ENCODE data around the gene HRK. TPM values are rescaled to one million over a fixed set of nuclear protein-coding genes. Genes with fewer than 3 reads are reported as not detected.

HRK gene
- total and polyA plus RNA-seq, 9 of the 15 experiments (the other 6 are each of a cell fraction or from before 2014, with no cell fraction given) = 0.01 to 0.05 (median 0.04) TPM; not detected in 6

GRCh38 chr12:116880817-116881324 is 370 bp downstream of the HRK start (continued):
- TF ChIP-seq, protein P1, sequence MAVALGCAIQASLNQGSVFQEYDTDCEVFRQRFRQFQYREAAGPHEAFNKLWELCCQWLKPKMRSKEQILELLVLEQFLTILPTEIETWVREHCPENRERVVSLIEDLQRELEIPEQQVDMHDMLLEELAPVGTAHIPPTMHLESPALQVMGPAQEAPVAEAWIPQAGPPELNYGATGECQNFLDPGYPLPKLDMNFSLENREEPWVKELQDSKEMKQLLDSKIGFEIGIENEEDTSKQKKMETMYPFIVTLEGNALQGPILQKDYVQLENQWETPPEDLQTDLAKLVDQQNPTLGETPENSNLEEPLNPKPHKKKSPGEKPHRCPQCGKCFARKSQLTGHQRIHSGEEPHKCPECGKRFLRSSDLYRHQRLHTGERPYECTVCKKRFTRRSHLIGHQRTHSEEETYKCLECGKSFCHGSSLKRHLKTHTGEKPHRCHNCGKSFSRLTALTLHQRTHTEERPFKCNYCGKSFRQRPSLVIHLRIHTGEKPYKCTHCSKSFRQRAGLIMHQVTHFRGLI (CRISPR knock-in tag; IDR thresholded peaks at IDR 0.05) = no peak
- TF ChIP-seq PHF8 (IDR thresholded peaks at IDR 0.05; ENCODE audit: borderline replicate concordance, low read length) = peak; percentile 30; the same call in 1 of the 2 replicates
- peak; percentile 63 for TF ChIP-seq MYC (IDR thresholded peaks at IDR 0.05; ENCODE audit: low read depth, low read length)
- TF ChIP-seq MYC (CRISPR knock-in tag; IDR thresholded peaks at IDR 0.05; ENCODE audit: borderline replicate concordance, low read depth) = no peak
- TF ChIP-seq ZBTB11 (CRISPR knock-in tag; IDR thresholded peaks at IDR 0.05) = no peak
- TF ChIP-seq ESRRB (CRISPR knock-in tag; IDR thresholded peaks at IDR 0.05; ENCODE audit: borderline replicate concordance) = no peak
- TF ChIP-seq, protein P2, sequence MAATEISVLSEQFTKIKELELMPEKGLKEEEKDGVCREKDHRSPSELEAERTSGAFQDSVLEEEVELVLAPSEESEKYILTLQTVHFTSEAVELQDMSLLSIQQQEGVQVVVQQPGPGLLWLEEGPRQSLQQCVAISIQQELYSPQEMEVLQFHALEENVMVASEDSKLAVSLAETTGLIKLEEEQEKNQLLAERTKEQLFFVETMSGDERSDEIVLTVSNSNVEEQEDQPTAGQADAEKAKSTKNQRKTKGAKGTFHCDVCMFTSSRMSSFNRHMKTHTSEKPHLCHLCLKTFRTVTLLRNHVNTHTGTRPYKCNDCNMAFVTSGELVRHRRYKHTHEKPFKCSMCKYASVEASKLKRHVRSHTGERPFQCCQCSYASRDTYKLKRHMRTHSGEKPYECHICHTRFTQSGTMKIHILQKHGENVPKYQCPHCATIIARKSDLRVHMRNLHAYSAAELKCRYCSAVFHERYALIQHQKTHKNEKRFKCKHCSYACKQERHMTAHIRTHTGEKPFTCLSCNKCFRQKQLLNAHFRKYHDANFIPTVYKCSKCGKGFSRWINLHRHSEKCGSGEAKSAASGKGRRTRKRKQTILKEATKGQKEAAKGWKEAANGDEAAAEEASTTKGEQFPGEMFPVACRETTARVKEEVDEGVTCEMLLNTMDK (IDR thresholded peaks at IDR 0.05; ENCODE audit: borderline replicate concordance, insufficient read depth, low read depth, low read length, poor library complexity, severe bottlenecking) = peak; percentile 67
- TF ChIP-seq, protein P3, sequence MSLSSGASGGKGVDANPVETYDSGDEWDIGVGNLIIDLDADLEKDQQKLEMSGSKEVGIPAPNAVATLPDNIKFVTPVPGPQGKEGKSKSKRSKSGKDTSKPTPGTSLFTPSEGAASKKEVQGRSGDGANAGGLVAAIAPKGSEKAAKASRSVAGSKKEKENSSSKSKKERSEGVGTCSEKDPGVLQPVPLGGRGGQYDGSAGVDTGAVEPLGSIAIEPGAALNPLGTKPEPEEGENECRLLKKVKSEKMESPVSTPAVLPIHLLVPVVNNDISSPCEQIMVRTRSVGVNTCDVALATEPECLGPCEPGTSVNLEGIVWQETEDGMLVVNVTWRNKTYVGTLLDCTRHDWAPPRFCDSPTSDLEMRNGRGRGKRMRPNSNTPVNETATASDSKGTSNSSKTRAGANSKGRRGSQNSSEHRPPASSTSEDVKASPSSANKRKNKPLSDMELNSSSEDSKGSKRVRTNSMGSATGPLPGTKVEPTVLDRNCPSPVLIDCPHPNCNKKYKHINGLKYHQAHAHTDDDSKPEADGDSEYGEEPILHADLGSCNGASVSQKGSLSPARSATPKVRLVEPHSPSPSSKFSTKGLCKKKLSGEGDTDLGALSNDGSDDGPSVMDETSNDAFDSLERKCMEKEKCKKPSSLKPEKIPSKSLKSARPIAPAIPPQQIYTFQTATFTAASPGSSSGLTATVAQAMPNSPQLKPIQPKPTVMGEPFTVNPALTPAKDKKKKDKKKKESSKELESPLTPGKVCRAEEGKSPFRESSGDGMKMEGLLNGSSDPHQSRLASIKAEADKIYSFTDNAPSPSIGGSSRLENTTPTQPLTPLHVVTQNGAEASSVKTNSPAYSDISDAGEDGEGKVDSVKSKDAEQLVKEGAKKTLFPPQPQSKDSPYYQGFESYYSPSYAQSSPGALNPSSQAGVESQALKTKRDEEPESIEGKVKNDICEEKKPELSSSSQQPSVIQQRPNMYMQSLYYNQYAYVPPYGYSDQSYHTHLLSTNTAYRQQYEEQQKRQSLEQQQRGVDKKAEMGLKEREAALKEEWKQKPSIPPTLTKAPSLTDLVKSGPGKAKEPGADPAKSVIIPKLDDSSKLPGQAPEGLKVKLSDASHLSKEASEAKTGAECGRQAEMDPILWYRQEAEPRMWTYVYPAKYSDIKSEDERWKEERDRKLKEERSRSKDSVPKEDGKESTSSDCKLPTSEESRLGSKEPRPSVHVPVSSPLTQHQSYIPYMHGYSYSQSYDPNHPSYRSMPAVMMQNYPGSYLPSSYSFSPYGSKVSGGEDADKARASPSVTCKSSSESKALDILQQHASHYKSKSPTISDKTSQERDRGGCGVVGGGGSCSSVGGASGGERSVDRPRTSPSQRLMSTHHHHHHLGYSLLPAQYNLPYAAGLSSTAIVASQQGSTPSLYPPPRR (CRISPR knock-in tag; IDR thresholded peaks at IDR 0.05; ENCODE audit: borderline replicate concordance) = no peak
- TF ChIP-seq PBX2 (CRISPR knock-in tag; IDR thresholded peaks at IDR 0.05; ENCODE audit: low read depth) = no peak
- TF ChIP-seq PBX2 (tag; conservative IDR thresholded peaks at IDR 0.05; ENCODE audit: low read depth) = no peak
